ENCODE measurements around the gene TM7SF2.
"Not testable (repeated sequence)": the region's sequence is repeated elsewhere in the genome, so short reads cannot be mapped to it uniquely, and the experiment has no call there.

The TM7SF2 gene

GRCh38 chr11:65113839-65114238 is 2.2 kb downstream of the TM7SF2 start:
- no peak for DNase-seq (ENCODE audit: low read depth in 2 of 3, low spot score in 1 of 3)

- DNase-seq (ENCODE audit: low read depth in 2 of 3, low spot score in 1 of 3) = no peak
These were observed 3.0 kb downstream of the TM7SF2 start for GRCh38 chr11:65114538-65115171.

GRCh38 chr11:65115361-65116082 is 3.9 kb downstream of the TM7SF2 start:
- no peak for DNase-seq (ENCODE audit: low read depth in 2 of 3, low spot score in 1 of 3)

- DNase-seq (ENCODE audit: low read depth in 2 of 3, low spot score in 1 of 3) = peak; percentile 43 to 67 (median 61)
These were observed 4.9 kb downstream of the TM7SF2 start for GRCh38 chr11:65116370-65117205.

GRCh38 chr11:65117206-65118096 is 5.8 kb downstream of the TM7SF2 start, which contains the start of gene ZNHIT2:
ZNHIT2 (minus strand) TSS chr11:65117701; CDS start chr11:65117653, 48 bp downstream.
- peak; percentile 100 for DNase-seq (ENCODE audit: low read depth in 2 of 3, low spot score in 1 of 3)

- no peak for DNase-seq (ENCODE audit: low read depth in 2 of 3, low spot score in 1 of 3)
These were observed 6.6 kb downstream of the TM7SF2 start for GRCh38 chr11:65118097-65118837.

DNA sequence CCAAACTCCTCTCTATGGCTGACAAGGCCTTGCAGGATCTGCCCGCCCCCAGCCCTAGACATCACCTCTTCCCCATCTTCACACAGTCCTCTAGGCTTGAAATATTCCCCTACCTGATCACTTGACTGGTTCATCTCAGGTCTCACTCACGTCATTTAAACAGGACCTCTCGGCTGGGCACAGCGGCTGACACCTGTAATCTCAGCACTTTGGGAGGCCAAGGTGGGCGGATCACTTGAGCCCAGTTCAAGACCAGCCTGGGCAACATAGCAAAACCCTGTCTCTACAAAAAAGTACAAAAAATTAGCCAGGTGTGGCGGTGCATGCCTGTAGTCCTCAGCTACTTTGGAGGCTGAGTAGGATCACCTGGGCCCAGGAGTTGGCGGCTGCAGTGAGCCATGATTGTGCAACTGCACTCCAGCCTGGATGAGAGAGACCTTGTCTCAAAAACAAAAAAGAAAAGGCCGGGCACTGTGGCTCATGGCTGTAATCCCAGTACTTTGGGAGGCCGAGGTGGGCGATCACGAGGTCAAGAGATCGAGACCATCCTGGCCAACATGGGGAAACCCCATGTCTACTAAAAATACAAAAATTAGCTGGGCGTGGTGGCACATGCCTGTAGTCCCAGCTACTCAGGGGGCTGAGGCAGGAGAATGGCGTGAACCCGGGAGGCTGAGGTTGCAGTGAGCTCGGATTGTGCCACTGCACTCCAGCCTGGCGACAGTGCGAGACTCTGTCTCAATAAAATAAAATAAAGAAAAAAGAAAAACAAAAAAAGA is 7.4 kb downstream of the TM7SF2 start:
- not testable (repeated sequence) for DNase-seq (ENCODE audit: low read depth in 2 of 3, low spot score in 1 of 3)

- no peak for DNase-seq (ENCODE audit: low read depth in 2 of 3, low spot score in 1 of 3)
These were observed 8.0 kb downstream of the TM7SF2 start for GRCh38 chr11:65119670-65119995.

DNA sequence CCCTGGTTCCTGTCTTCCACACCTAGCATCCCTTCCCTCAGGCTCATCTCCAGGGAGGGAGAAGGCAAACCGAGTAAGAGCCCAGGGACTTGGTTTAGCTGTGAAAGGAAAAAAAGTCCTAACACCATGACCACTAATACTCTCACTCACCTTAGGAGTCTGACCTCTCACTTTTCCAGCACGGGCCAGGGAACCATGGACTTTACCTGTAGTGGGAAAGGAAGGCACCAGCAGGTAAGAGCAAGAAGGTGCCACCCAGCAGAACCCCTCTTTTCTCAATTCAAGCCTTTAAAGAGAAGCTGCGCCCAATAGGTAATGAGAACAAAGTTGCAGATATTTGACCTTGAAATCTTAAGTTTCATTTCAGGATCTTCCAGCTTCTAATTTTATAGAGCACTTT is 9.2 kb downstream of the TM7SF2 start:
- DNase-seq (ENCODE audit: low read depth in 2 of 3, low spot score in 1 of 3) = no peak

DNA sequence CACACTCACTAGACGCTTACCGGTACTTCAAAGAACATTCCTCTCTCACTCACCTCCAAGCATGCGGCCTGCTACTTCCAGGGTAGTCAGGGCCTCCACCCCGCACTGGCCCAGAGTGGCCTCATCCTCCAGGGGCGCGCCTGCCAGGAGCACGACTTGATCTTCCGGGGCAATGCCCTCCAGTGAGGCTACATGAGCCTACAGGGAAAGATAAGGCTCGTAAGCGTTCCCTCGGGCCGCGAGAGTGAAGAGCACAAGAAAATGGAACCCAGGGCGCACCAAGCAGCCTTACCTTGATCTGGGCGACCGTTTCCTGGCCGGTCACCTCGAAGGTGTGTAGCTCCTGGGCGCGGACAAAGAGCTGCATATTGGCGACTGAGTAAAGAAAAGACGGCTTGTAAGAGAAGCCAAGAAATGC is 9.8 kb downstream of the TM7SF2 start:
- DNase-seq (ENCODE audit: low read depth in 2 of 3, low spot score in 1 of 3) = no peak

DNA sequence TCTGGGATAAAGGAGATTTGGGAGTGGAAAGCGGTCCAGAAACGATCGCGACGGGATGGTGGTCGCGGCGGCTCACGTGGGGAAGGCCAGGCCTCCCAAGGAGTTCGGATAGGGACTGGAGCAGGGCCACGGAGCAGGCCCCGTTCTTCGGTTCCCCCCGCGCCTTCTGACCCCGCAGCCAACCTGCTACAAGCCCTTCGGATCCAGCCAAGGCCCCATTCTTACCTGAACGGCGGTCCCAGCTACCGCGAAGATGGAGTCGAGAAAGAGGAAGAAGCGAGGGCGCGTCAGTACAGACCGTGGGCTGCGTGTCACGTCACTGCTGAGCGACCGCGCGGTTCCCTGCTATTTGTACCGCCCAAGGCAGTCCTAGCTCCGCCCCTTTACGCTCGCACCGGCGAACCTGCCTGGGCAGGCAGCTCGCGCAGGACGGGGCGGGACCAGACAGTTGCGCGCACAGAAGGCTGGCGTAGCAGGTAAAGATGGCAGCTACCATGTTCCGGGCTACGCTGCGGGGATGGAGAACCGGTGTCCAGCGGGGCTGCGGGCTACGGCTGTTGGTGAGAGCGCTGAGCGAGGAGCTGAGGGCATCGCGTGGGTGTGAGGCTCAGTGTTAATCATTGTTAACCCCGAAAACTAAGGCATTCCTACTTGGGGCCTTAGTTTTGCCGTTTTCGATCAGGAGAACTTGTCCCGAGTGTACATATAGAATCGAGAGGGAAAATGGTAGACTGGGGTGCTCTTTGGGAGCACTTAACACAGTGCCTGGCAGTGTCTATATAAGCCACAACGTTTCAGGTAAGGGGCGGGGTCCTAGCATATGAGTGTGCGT is 10.4 kb downstream of the TM7SF2 start, which contains the start of the genes FAU and MRPL49:
Gene FAU (minus strand): TSS at position 270 of the 832 bp plus-strand sequence. CDS start 321 bp downstream, outside the sequence.
Gene MRPL49 (plus strand): TSS at position 457 of the 832 bp plus-strand sequence. CDS start 26 bp downstream, at position 483.
- peak; percentile 97 to 99 (median 97) for DNase-seq (ENCODE audit: low read depth in 2 of 3, low spot score in 1 of 3)

GRCh38 chr11:65124480-65125196 is 13.0 kb downstream of the TM7SF2 start:
- no peak for DNase-seq (ENCODE audit: low read depth in 2 of 3, low spot score in 1 of 3)

- no peak for DNase-seq (ENCODE audit: low read depth in 2 of 3, low spot score in 1 of 3)
These were observed 13.8 kb downstream of the TM7SF2 start for GRCh38 chr11:65125197-65126056.

DNA sequence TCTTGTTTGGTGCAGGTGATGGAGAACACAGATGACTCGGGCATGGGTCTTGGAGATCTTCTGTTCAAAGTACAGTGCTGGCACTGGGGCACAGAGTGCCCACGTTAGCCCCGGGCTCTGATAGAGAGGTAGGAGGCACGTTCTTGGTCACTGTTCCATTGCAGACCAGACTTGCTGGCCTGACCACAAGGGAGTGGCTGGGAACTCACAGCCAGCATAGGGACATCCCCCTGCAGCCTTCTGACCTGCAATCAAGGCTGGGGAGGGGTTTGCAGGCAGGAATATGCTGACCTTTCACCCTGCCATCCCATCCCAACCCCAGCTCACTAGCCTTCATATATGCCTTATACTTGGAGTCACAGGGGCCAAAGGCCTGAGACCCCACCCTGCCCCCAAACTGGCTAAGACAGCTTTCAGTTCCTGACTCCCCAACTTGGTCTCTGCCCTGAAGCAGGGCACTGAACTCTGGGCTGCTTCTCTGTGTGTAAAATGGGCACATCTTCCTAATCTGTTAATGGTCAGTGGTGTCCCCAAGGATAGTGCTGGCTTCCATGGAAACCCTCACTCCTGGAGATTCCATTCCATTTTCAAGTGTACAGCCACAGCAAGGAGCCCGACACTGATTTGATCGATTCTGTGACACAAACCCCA is 15.1 kb downstream of the TM7SF2 start:
- DNase-seq (ENCODE audit: low read depth in 2 of 3, low spot score in 1 of 3) = no peak

GRCh38 chr11:65127473-65128181 is 16.0 kb downstream of the TM7SF2 start:
- DNase-seq (ENCODE audit: low read depth in 2 of 3, low spot score in 1 of 3) = no peak
